Muscle layer of colon (tissue), 2 donors: ENCODE results near the gene MS4A6E.
"Not testable (repeated sequence)": the region's sequence is repeated elsewhere in the genome, so short reads cannot be mapped to it uniquely, and the experiment has no call there.

Experiments used
- H3K27ac ChIP-seq: one replicate; pipeline ENCODE4 v1.7.0; 2013; ENCODE audit warnings: low read depth, mild to moderate bottlenecking, low read length, moderate library complexity
- H3K27me3 ChIP-seq, 2 donors: one replicate each; pipeline ENCODE4 v1.7.0; 2013; ENCODE audit warnings: low read length in 2 of 2, mild to moderate bottlenecking in 2 of 2; ENCODE audit not compliant: insufficient read depth in 2 of 2, control insufficient read depth in 1 of 2
- H3K36me3 ChIP-seq: one replicate; pipeline ENCODE4 v1.7.0; 2013; ENCODE audit warnings: mild to moderate bottlenecking, low read length; ENCODE audit not compliant: insufficient read depth
- H3K4me1 ChIP-seq: one replicate; pipeline ENCODE4 v1.7.0; 2013; ENCODE audit warnings: mild to moderate bottlenecking, low read length; ENCODE audit not compliant: insufficient read depth
- H3K4me3 ChIP-seq, 2 donors: one replicate each; pipeline ENCODE4 v1.7.0; 2013; ENCODE audit warnings: low read length in 2 of 2, low read depth in 1 of 2, mild to moderate bottlenecking in 1 of 2, moderate library complexity in 1 of 2
- H3K9ac ChIP-seq: one replicate; pipeline ENCODE4 v1.7.0; 2013; ENCODE audit warnings: low read length
- H3K9me3 ChIP-seq: one replicate; pipeline ENCODE4 v1.7.0; 2013; ENCODE audit warnings: mild to moderate bottlenecking, low read length
- donor health status: abdominal sarcoma.
- donor health status: Adenocarcinoma of cecum.

Gene MS4A6E

GRCh38 chr11:60326955-60327354, at the start of gene MS4A6E:
Gene MS4A6E (plus strand): TSS chr11:60327255. CDS start chr11:60334896, 7,641 bp downstream.
- Histone ChIP-seq H3K4me1 (no peaks in the 10 kb centered on the region), H3K4me3 (no peak within 1 kb of the TSS), H3K27me3 (no peaks in the 10 kb centered on the region), H3K9ac (no peak within 1 kb of the TSS), H3K9me3 (no peaks in the 10 kb centered on the region), H3K27ac (no peak within 1 kb of the TSS), H3K36me3 (no peaks in the 10 kb centered on the region)

GRCh38 chr11:60280412-60280811, 46.6 kb upstream of the MS4A6E start, which contains the start of gene MS4A4A:
Gene MS4A4A (plus strand): TSS chr11:60280666. CDS start chr11:60280676, 10 bp downstream.
- H3K4me1 ChIP-seq: no peaks in the 10 kb centered on the region
- H3K27ac ChIP-seq: no peak within 1 kb of the TSS
- no peaks in the 10 kb centered on the region for H3K9me3 ChIP-seq
- H3K4me3 ChIP-seq: no peak within 1 kb of the TSS
- H3K36me3 ChIP-seq: no peaks in the 10 kb centered on the region
- H3K9ac ChIP-seq: no peak within 1 kb of the TSS
- no peaks in the 10 kb centered on the region for H3K27me3 ChIP-seq

GRCh38 chr11:60281485-60281884, 45.6 kb upstream of the MS4A6E start:
- no peaks in the 10 kb centered on the region for H3K4me1 ChIP-seq
- H3K27ac ChIP-seq: no peak overlapping the region
- H3K36me3 ChIP-seq: no peaks in the 10 kb centered on the region
- no peak overlapping the region for H3K9ac ChIP-seq
- H3K4me3 ChIP-seq: no peak overlapping the region
- H3K27me3 ChIP-seq: no peaks in the 10 kb centered on the region
- H3K9me3 ChIP-seq: no peaks in the 10 kb centered on the region

DNA sequence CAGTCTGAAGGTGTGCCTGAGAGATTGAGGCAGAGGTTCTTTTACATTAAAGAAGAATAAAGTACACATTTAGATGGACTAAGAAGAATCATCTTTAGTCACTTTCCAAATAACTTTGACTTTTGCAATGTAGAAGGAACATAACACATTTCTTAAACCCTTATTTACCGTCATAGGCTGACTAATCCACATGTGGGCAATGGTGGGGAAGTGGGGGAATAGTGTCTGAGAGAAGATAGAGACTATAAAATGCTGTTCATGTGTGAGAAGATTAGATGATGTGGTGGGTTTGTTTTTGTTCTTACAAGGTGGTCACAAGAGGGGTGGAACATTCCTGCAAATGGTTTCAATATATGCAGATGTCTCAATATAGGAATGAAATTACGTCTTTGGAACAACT, 44.8 kb upstream of the MS4A6E start:
- H3K4me3 ChIP-seq: no peak overlapping the region
- H3K9ac ChIP-seq: no peak overlapping the region
- no peaks in the 10 kb centered on the region for H3K36me3 ChIP-seq
- no peaks in the 10 kb centered on the region for H3K9me3 ChIP-seq
- no peak overlapping the region for H3K27ac ChIP-seq
- H3K27me3 ChIP-seq: no peaks in the 10 kb centered on the region
- no peaks in the 10 kb centered on the region for H3K4me1 ChIP-seq

DNA sequence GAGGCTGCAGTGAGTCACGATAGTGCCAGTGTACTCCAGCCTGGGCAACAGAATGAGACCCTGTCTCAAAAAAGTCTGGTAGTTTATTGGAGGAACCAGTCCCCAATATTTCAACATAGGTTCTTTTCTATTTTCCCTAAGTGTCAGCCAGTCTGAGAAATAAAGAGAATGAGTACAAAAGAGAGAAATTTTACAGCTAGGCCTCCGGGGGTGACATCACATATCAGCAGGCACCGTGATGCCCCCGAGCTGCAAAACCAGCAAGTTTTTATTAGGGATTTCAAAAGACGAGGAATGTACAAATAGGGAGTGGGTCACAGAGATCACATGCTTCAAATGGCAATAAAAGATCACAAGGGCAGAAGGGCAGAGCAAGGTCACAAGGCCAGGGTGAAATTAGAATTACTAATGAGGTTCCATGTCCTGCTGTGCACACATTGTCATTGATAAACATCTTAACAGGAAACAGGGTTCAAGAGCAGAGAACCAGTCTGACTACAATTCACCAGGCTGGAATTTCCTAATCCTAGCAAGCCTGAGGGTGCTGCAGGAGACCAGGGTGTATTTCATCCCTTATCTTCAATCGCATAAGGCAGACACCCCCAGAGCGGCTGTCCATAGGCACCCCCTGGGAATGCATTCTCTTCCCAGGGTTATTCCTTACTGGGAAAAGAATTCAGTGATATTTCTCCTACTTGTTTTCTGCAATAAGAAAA, 41.5 kb upstream of the MS4A6E start:
- not testable (repeated sequence) for H3K4me3 ChIP-seq, H3K27me3 ChIP-seq, H3K27ac ChIP-seq, H3K9me3 ChIP-seq, H3K36me3 ChIP-seq, H3K4me1 ChIP-seq, H3K9ac ChIP-seq

- H3K9ac ChIP-seq: no peak overlapping the region
- no peaks in the 10 kb centered on the region for H3K27me3 ChIP-seq
- no peak overlapping the region for H3K27ac ChIP-seq
- H3K4me3 ChIP-seq: no peak overlapping the region
- H3K36me3 ChIP-seq: no peaks in the 10 kb centered on the region
- H3K9me3 ChIP-seq: no peaks in the 10 kb centered on the region
- no peaks in the 10 kb centered on the region for H3K4me1 ChIP-seq
Measured at GRCh38 chr11:60288531-60288930, 38.5 kb upstream of the MS4A6E start.

DNA sequence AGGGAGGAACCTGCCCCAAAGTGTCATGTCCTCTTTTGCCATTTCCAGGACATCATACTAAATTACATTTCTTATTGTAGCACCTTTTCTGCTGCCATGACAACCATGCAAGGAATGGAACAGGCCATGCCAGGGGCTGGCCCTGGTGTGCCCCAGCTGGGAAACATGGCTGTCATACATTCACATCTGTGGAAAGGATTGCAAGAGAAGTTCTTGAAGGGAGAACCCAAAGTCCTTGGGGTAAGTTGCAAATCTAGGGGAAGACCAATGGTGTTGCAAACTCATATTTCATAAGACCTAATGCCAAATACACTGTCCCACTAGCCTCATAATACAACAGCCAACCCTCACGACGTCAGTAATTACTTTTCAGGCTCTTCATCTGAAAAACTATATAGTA, 34.9 kb upstream of the MS4A6E start:
- no peaks in the 10 kb centered on the region for H3K4me1 ChIP-seq
- no peak overlapping the region for H3K27ac ChIP-seq
- H3K36me3 ChIP-seq: no peaks in the 10 kb centered on the region
- no peaks in the 10 kb centered on the region for H3K27me3 ChIP-seq
- H3K4me3 ChIP-seq: no peak overlapping the region
- no peak overlapping the region for H3K9ac ChIP-seq
- no peaks in the 10 kb centered on the region for H3K9me3 ChIP-seq

DNA sequence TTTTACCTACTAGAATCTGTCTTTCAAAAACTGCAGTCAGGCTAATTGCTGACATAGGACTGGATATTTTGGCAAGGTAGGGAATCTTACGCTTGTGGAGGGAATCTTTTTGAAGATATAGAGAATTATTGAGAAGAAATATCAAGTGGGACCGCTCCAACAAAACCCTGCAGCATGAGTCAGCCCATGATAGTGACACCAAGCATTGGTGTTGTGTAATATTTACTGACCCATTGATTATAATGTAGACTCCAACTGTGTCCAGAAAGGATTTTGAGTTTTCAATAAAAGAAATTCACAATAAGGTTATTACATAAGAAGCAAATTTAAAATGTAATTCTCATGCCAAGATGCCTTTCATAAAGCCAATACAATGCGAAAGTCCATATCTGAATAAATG, 25.9 kb upstream of the MS4A6E start:
- Histone ChIP-seq H3K9me3 (no peaks in the 10 kb centered on the region), H3K4me1 (no peaks in the 10 kb centered on the region), H3K9ac (no peak overlapping the region), H3K36me3 (no peaks in the 10 kb centered on the region), H3K27ac (no peak overlapping the region), H3K27me3 (no peaks in the 10 kb centered on the region), H3K4me3 (no peak overlapping the region)

- not testable (repeated sequence) for H3K9ac ChIP-seq, H3K36me3 ChIP-seq, H3K27me3 ChIP-seq, H3K27ac ChIP-seq, H3K9me3 ChIP-seq, H3K4me1 ChIP-seq, H3K4me3 ChIP-seq
Measured at GRCh38 chr11:60301884-60302283, 25.2 kb upstream of the MS4A6E start.

GRCh38 chr11:60303661-60304060, 23.4 kb upstream of the MS4A6E start:
- Histone ChIP-seq H3K4me1 (no peaks in the 10 kb centered on the region), H3K9me3 (no peaks in the 10 kb centered on the region), H3K27ac (no peak overlapping the region), H3K27me3 (no peaks in the 10 kb centered on the region), H3K36me3 (no peaks in the 10 kb centered on the region), H3K4me3 (no peak overlapping the region), H3K9ac (no peak overlapping the region)

- H3K36me3 ChIP-seq: no peaks in the 10 kb centered on the region
- no peaks in the 10 kb centered on the region for H3K27me3 ChIP-seq
- H3K9ac ChIP-seq: no peak overlapping the region
- no peak overlapping the region for H3K4me3 ChIP-seq
- H3K27ac ChIP-seq: no peak overlapping the region
- H3K4me1 ChIP-seq: no peaks in the 10 kb centered on the region
- H3K9me3 ChIP-seq: no peaks in the 10 kb centered on the region
Measured at GRCh38 chr11:60305906-60306619, 21.0 kb upstream of the MS4A6E start.
